Mesothelial cell of epicardium (in vitro differentiated cells): Measurements from ENCODE around the gene PADI4. TPM values are rescaled to one million over a fixed set of nuclear protein-coding genes. Genes with fewer than 3 reads are reported as not detected.

Experiments
- DNase-seq, 2 experiments: peaks; one replicate each; pipeline ENCODE4 v3.0.0; 2021; ENCODE audit warnings: low spot score in 2 of 2; ENCODE audit not compliant: unreplicated experiment in 2 of 2
- H3K27ac Mint-ChIP-seq: 2 replicates; pipeline ENCODE4 v1.8.0; 2021; ENCODE audit warnings: mixed read lengths
- H3K27me3 Mint-ChIP-seq: 2 replicates; pipeline ENCODE4 v1.8.0; 2021; ENCODE audit warnings: low read depth, mixed read lengths
- H3K36me3 Mint-ChIP-seq: 2 replicates; pipeline ENCODE4 v1.8.0; 2021; ENCODE audit warnings: mixed read lengths
- H3K4me1 Mint-ChIP-seq: 2 replicates; pipeline ENCODE4 v1.8.0; 2021; ENCODE audit warnings: mixed read lengths
- H3K4me3 Mint-ChIP-seq: 2 replicates; pipeline ENCODE4 v1.8.0; 2021; ENCODE audit warnings: mild to moderate bottlenecking, moderate library complexity, mixed read lengths
- H3K9me3 Mint-ChIP-seq: 2 replicates; pipeline ENCODE4 v1.8.0; 2021; ENCODE audit warnings: mixed read lengths
- total RNA-seq: library from RNA; stranded (reverse); gene quantifications from 3 replicates; pipeline ENCODE4 v1.2.1, GENCODE V29; 2021
- TF ChIP-seq, protein P1 (sequence below): fragments of 200-600 bp; sonication (generic); IDR thresholded peaks from one replicate; pipeline ENCODE4 v1.5.0; 2021; ENCODE audit warnings: antibody characterized with exemption; ENCODE audit not compliant: unreplicated experiment

The PADI4 gene
- total RNA-seq, 1 donor from 2014 or later, result not detected

DNA sequence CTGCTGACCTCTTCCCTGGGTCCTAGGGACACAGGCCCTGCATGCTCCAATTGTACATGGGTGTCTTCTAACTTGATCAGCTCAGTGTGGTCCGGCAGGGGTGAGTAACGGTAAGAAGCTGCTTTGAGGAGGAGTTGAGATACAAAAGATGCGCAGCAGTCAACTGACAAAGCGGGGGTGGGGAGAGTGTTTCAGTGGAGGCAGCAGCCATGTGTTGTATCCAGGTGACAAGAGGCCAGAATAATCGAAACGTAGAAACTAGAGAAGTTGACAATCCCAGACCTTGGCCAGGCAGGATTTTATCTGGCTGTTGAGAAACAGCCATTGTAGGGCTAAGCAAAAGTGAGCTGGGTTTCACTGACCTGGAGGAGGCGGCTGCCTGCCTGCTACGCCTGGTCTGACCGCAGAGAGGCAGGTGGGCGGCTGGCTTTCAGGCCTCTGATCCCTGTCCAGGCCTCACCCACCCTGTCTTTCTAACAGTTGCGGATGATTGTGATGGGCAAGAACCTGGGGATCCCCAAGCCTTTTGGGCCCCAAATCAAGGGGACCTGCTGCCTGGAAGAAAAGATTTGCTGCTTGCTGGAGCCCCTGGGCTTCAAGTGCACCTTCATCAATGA, 92.8 kb downstream of the PADI4 start:
- TF ChIP-seq, protein P1, sequence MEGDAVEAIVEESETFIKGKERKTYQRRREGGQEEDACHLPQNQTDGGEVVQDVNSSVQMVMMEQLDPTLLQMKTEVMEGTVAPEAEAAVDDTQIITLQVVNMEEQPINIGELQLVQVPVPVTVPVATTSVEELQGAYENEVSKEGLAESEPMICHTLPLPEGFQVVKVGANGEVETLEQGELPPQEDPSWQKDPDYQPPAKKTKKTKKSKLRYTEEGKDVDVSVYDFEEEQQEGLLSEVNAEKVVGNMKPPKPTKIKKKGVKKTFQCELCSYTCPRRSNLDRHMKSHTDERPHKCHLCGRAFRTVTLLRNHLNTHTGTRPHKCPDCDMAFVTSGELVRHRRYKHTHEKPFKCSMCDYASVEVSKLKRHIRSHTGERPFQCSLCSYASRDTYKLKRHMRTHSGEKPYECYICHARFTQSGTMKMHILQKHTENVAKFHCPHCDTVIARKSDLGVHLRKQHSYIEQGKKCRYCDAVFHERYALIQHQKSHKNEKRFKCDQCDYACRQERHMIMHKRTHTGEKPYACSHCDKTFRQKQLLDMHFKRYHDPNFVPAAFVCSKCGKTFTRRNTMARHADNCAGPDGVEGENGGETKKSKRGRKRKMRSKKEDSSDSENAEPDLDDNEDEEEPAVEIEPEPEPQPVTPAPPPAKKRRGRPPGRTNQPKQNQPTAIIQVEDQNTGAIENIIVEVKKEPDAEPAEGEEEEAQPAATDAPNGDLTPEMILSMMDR, result no peak
- DNase-seq, result no peak
- Mint-ChIP-seq H3K9me3 (no peaks in the 10 kb centered on the region), H3K4me1 (no peaks in the 10 kb centered on the region), H3K27ac (no peak overlapping the region), H3K36me3 (no peaks in the 10 kb centered on the region), H3K27me3 (no peaks in the 10 kb centered on the region), H3K4me3 (no peak overlapping the region)

DNA sequence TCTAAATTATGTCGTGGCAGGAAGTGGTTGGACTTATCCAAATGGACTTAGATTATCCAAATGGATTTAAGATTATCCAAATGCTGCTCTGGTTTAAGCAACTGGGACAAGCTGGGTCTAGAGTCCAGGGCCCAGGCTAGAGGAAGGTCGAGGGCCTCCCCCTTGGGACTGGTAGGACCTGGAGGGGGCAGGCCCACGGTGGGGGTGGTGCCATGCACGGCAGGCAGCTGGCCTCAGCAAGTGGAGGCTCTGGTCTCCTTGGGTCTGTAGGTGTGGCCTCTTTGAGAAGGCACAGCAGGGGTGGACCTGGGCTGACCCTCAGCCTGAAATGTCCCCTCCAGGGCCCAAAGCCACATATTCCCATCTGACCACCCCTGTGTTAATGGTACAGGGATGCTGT, 93.8 kb downstream of the PADI4 start:
- Mint-ChIP-seq H3K4me1 (no peaks in the 10 kb centered on the region), H3K9me3 (no peaks in the 10 kb centered on the region), H3K27ac (no peak overlapping the region), H3K27me3 (no peaks in the 10 kb centered on the region), H3K4me3 (no peak overlapping the region), H3K36me3 (no peaks in the 10 kb centered on the region)
- no peak for DNase-seq
- TF ChIP-seq, protein P1, result no peak

DNA sequence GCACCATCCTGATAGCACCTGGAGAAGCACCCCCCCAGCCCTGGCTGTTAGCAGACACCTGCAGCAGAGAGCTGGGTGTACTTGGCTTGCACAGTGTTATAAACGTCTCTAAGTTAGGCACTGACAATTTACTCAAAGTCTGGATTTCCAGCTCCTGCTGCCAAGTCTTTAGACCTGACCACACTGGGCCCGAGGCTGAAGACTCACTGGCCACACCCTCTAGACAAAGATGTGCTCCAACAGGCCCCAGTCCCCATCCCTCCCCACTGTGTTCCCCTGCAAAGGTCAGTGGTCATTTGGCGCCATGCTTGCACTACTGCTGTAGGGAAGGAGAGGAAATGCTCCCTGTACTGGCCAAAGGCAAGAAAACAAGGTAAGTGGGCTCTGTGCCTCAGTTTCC, 95.1 kb downstream of the PADI4 start:
- Mint-ChIP-seq H3K9me3 (no peaks in the 10 kb centered on the region), H3K27ac (no peak overlapping the region), H3K4me1 (no peaks in the 10 kb centered on the region), H3K4me3 (no peak overlapping the region), H3K27me3 (no peaks in the 10 kb centered on the region), H3K36me3 (peaks cover 6% of the 10 kb centered on the region)
- TF ChIP-seq, protein P1, result no peak
- DNase-seq, result no peak

DNA sequence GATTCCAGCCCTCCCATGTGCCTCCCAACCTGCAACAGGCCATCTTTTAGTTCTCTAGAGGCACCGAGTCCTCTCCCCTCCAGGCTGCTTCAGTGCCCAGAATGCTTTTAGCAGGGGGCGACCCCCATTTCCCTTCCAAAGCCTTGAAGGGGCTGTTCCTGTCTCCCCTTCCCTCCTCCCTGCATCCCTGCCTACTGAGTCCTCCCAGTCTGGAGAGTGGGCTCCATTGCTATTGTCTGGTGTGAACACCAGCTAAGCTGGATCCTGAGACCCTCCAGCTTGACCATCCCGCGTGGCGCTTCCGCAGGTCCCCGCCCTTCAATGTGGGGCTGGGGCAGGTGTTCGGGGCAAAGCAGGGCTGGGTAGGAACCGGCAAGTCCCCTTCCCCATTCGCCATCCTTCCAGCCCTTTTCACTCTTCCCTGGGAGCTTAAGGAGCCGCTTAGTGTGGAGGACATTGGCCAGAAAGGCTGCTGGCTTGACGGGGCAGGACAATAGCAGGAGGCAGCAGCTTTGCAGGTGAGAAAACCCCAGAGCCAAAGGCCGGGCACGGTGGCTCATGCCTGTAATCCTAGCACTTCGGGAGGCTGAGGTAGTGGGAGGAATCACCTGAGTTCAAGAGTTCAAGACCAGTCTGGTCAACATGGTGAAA, 96.2 kb downstream of the PADI4 start:
- Mint-ChIP-seq H3K4me1 (no peaks in the 10 kb centered on the region), H3K9me3 (no peaks in the 10 kb centered on the region), H3K27me3 (no peaks in the 10 kb centered on the region), H3K27ac (no peak overlapping the region), H3K36me3 (peaks cover 14% of the 10 kb centered on the region), H3K4me3 (no peak overlapping the region)
- TF ChIP-seq, protein P1, result no peak
- no peak for DNase-seq

DNA sequence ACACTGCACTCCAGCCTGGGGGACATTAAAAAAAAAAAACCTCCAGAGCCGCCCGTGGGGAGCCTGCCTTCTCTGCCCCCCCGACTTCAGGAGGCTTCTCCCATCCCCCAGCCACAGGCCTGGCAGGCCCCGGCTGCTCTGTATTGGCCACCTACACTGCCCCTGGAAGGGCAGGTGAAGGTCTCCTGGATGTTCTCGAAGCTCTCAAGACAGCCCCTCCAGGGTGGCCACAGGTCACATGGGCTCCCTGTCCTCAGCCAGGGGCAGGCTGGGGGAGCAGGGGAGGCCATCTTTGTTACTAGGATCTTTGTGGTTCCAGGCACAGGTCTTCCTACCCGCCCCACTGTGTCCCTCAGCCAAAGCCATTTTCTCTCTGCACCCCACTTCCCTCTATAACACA, 96.8 kb downstream of the PADI4 start:
- Mint-ChIP-seq H3K27ac (no peak overlapping the region), H3K4me1 (no peaks in the 10 kb centered on the region), H3K4me3 (no peak overlapping the region), H3K27me3 (no peaks in the 10 kb centered on the region), H3K9me3 (no peaks in the 10 kb centered on the region), H3K36me3 (peaks cover 18% of the 10 kb centered on the region)
- no peak for DNase-seq
- TF ChIP-seq, protein P1, result no peak
